IPS-NIHi7 (cell line): ENCODE measurements around the gene TMEM53.

Experiments
- DNase-seq: peaks from one replicate; pipeline ENCODE4 v3.0.0; 2012; ENCODE audit warnings: mixed read lengths; ENCODE audit errors: extremely low spot score

The TMEM53 gene

GRCh38 chr1:44628962-44629756 lies 45.1 kb downstream of the TMEM53 start:
- no peak for DNase-seq

- no peak for DNase-seq
Observed at GRCh38 chr1:44625348-44625747, 48.9 kb downstream of the TMEM53 start.

GRCh38 chr1:44624268-44624901 lies 49.9 kb downstream of the TMEM53 start:
- no peak for DNase-seq

- DNase-seq, result no peak
Observed at GRCh38 chr1:44621841-44622286, 52.4 kb downstream of the TMEM53 start.

GRCh38 chr1:44620072-44620471 lies 54.2 kb downstream of the TMEM53 start:
- DNase-seq, result no peak

- peak; percentile 55 for DNase-seq
Observed at GRCh38 chr1:44619261-44619900, 54.9 kb downstream of the TMEM53 start.

GRCh38 chr1:44617703-44618029 lies 56.6 kb downstream of the TMEM53 start:
- DNase-seq, result no peak

- peak; percentile 58 for DNase-seq
Observed at GRCh38 chr1:44616991-44617702, 57.1 kb downstream of the TMEM53 start.

GRCh38 chr1:44616284-44616990 lies 57.8 kb downstream of the TMEM53 start:
- DNase-seq, result peak; percentile 49

- DNase-seq, result peak; percentile 45
Observed at GRCh38 chr1:44613941-44614340, 60.3 kb downstream of the TMEM53 start.

- no peak for DNase-seq
Observed at GRCh38 chr1:44611866-44612265, 62.4 kb downstream of the TMEM53 start.

- DNase-seq, result no peak
Observed at GRCh38 chr1:44611419-44611818, 62.9 kb downstream of the TMEM53 start.

GRCh38 chr1:44610527-44611148 lies 63.6 kb downstream of the TMEM53 start:
- peak; percentile 27 for DNase-seq

- DNase-seq, result no peak
Observed at GRCh38 chr1:44609768-44610526, 64.3 kb downstream of the TMEM53 start.

GRCh38 chr1:44609412-44609767 lies 64.9 kb downstream of the TMEM53 start:
- DNase-seq, result peak; percentile 88

- peak; percentile 37 for DNase-seq
Observed at GRCh38 chr1:44608141-44608540, 66.1 kb downstream of the TMEM53 start.

GRCh38 chr1:44606701-44607281 lies 67.5 kb downstream of the TMEM53 start:
- no peak for DNase-seq

- DNase-seq, result no peak
Observed at GRCh38 chr1:44605914-44606615, 68.2 kb downstream of the TMEM53 start.

- no peak for DNase-seq
Observed at GRCh38 chr1:44604157-44604955, 69.9 kb downstream of the TMEM53 start.
